Measurements from ENCODE around the gene FAM167B.

DNA sequence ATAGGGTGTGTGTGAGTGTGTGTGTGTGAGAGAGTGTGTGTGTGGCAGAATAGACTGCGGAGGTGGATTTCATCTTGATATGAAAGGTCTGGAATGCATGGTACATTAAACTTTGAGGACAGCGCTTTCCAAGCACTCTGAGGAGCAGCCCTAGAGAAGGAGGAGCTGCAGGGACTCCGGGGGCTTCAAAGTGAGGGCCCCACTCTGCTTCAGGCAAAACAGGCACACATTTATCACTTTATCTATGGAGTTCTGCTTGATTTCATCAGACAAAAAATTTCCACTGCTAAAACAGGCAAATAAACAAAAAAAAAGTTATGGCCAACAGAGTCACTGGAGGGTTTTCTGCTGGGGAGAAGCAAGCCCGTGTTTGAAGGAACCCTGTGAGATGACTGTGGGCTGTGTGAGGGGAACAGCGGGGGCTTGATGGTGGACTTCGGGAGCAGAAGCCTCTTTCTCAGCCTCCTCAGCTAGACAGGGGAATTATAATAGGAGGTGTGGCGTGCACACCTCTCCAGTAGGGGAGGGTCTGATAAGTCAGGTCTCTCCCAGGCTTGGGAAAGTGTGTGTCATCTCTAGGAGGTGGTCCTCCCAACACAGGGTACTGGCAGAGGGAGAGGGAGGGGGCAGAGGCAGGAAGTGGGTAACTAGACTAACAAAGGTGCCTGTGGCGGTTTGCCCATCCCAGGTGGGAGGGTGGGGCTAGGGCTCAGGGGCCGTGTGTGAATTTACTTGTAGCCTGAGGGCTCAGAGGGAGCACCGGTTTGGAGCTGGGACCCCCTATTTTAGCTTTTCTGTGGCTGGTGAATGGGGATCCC lies 26.6 kb downstream of the FAM167B start:
- TF ChIP-seq, protein P1, sequence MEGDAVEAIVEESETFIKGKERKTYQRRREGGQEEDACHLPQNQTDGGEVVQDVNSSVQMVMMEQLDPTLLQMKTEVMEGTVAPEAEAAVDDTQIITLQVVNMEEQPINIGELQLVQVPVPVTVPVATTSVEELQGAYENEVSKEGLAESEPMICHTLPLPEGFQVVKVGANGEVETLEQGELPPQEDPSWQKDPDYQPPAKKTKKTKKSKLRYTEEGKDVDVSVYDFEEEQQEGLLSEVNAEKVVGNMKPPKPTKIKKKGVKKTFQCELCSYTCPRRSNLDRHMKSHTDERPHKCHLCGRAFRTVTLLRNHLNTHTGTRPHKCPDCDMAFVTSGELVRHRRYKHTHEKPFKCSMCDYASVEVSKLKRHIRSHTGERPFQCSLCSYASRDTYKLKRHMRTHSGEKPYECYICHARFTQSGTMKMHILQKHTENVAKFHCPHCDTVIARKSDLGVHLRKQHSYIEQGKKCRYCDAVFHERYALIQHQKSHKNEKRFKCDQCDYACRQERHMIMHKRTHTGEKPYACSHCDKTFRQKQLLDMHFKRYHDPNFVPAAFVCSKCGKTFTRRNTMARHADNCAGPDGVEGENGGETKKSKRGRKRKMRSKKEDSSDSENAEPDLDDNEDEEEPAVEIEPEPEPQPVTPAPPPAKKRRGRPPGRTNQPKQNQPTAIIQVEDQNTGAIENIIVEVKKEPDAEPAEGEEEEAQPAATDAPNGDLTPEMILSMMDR (IDR thresholded peaks at IDR 0.05), result no peak
- TF ChIP-seq POLR2A (IDR thresholded peaks at IDR 0.05), result no peak
- no peak for TF ChIP-seq POLR2AphosphoS5 (IDR thresholded peaks at IDR 0.05)

Measured in gastroesophageal sphincter (tissue), 3 donors.